PC-3 (cell line): Measurements from ENCODE around the gene CFAP20DC. TPM values are rescaled to one million over a fixed set of nuclear protein-coding genes. Genes with fewer than 3 reads are reported as not detected.

Experiments used
- ATAC-seq: fragments of 200-7000 bp; cut with Tn5 transposase; 2 replicates; pipeline ENCODE4 v1.9.1; 2020; ENCODE audit warnings: mild to moderate bottlenecking, moderate library complexity
- BruUV-seq: library from RNA; stranded (reverse); fragments of 400-500 nt; replicated peaks from 2 replicates; lab custom pipeline; 2021; lab: Mats Ljungman, UMichigan
- CTCF ChIA-PET: fragments of 300-600 bp; sonication (Branson Sonifier 250); formaldehyde crosslinking; loops from one replicate; lab custom pipeline; 2022; ENCODE audit warnings: antibody characterized with exemption; lab: Charles Lee
- POLR2A ChIA-PET: fragments of 300-600 bp; sonication (Branson Sonifier 250); formaldehyde crosslinking; loops from one replicate; lab custom pipeline; 2022; ENCODE audit warnings: antibody characterized with exemption; ENCODE audit not compliant: unreplicated experiment; lab: Charles Lee
- DNase-seq: peaks from one replicate; pipeline ENCODE4 v3.0.0-alpha.2; 2015
- H2AFZ ChIP-seq: fragments of 300-600 bp; sonication (generic); 2 replicates; pipeline ENCODE4 v1.6.0; 2016; ENCODE audit warnings: antibody characterized with exemption, low read length
- H3F3A ChIP-seq: fragments of 300-600 bp; sonication (generic); one replicate; pipeline ENCODE4 v1.6.0; 2017; ENCODE audit warnings: antibody characterized with exemption, low read length, control low read depth, mild to moderate bottlenecking; ENCODE audit not compliant: unreplicated experiment
- H3K27ac ChIP-seq: fragments of 300-600 bp; sonication (generic); 2 replicates; pipeline ENCODE4 v1.5.1; 2016; ENCODE audit warnings: mild to moderate bottlenecking, low read length
- H3K27me3 ChIP-seq: fragments of 300-600 bp; sonication (generic); 2 replicates; pipeline ENCODE4 v1.6.1; 2016; ENCODE audit warnings: low read length, mixed read lengths
- H3K36me3 ChIP-seq: fragments of 300-600 bp; sonication (generic); 2 replicates; pipeline ENCODE4 v1.6.1; 2016; ENCODE audit warnings: low read depth, mixed run types, low read length, mixed read lengths
- H3K4me1 ChIP-seq: fragments of 300-600 bp; sonication (generic); 2 replicates; pipeline ENCODE4 v1.5.1; 2016; ENCODE audit warnings: low read length; ENCODE audit not compliant: insufficient read depth
- H3K4me2 ChIP-seq: fragments of 300-600 bp; sonication (generic); 2 replicates; pipeline ENCODE4 v1.6.0; 2016; ENCODE audit warnings: low read length
- H3K4me3 ChIP-seq: fragments of 300-600 bp; sonication (generic); 2 replicates; pipeline ENCODE4 v1.5.1; 2016; ENCODE audit warnings: mild to moderate bottlenecking, low read length, mixed read lengths
- H3K79me2 ChIP-seq: fragments of 300-600 bp; sonication (generic); 2 replicates; pipeline ENCODE4 v1.6.1; 2017; ENCODE audit warnings: low read length, mixed read lengths
- H3K9ac ChIP-seq: fragments of 300-600 bp; sonication (generic); 2 replicates; pipeline ENCODE4 v1.6.0; 2016; ENCODE audit warnings: mild to moderate bottlenecking, low read length
- H3K9me2 ChIP-seq: fragments of 300-600 bp; sonication (generic); replicated peaks from 2 replicates; pipeline ENCODE4 v1.6.1; 2016; ENCODE audit warnings: mixed run types, low read length, mixed read lengths
- H3K9me3 ChIP-seq: fragments of 300-600 bp; sonication (generic); 2 replicates; pipeline ENCODE4 v1.6.1; 2016; ENCODE audit warnings: low read length, mixed read lengths
- H4K20me1 ChIP-seq: fragments of 300-600 bp; sonication (generic); 2 replicates; pipeline ENCODE4 v1.6.1; 2016; ENCODE audit warnings: low read length, mixed read lengths
- CTCF ChIP-seq: fragments of 300-600 bp; sonication (generic); conservative IDR thresholded peaks from 2 replicates; pipeline ENCODE4 v1.5.1; 2017; ENCODE audit warnings: antibody characterized with exemption, low read depth, mild to moderate bottlenecking, low read length
- EZH2 ChIP-seq: fragments of 300-600 bp; sonication (generic); IDR thresholded peaks from one replicate; pipeline ENCODE4 v1.6.1; 2017; ENCODE audit warnings: antibody characterized with exemption, mild to moderate bottlenecking, low read length; ENCODE audit not compliant: unreplicated experiment
- EZH2phosphoT487 ChIP-seq: fragments of 300-600 bp; sonication (generic); IDR thresholded peaks from 2 replicates; pipeline ENCODE4 v1.6.1; 2018; ENCODE audit warnings: mild to moderate bottlenecking, antibody characterized with exemption, low read length, borderline replicate concordance
- intact Hi-C: fragments of 100-400 bp; cut with micrococcal nuclease; formaldehyde crosslinking; loops from 2 replicates; pipeline ENCODE4 v1.9.0; 2023
- total RNA-seq: library from RNA; depleted of rRNA; stranded (reverse); fragments of >200 nt; gene quantifications from 2 replicates; pipeline ENCODE4 v1.2.3, GENCODE V29; 2014

The CFAP20DC gene
- total RNA-seq, 1 experiment from 2014 or later, result 15.4 TPM

GRCh38 chr3:58989163-58989562 lies 60.7 kb downstream of the CFAP20DC start:
- CTCF ChIA-PET, result no interaction called here
- intact Hi-C loops, result loop anchor here (2.0 kb wide), 1 partner anchor 348 kb away; no protein-coding TSS in a partner anchor
- Histone ChIP-seq H3F3A (no peaks in the 10 kb centered on the region), H3K79me2 (no peaks in the 10 kb centered on the region), H3K4me2 (peak overlapping the region; percentile 17), H3K4me1 (peaks cover 19% of the 10 kb centered on the region), H4K20me1 (no peaks in the 10 kb centered on the region), H2AFZ (no peak overlapping the region), H3K9me3 (peaks cover 5% of the 10 kb centered on the region; the same call in 1 of the 2 replicates), H3K9ac (no peak overlapping the region), H3K27ac (no peak overlapping the region), H3K36me3 (0 out of 2 replicates have a peak, but pooled peaks cover 4% of the 10 kb centered on the region), H3K9me2 (no peaks in the 10 kb centered on the region), H3K4me3 (no peak overlapping the region), H3K27me3 (no peaks in the 10 kb centered on the region)
- BruUV-seq, result no TSS peak
- no peak for TF ChIP-seq EZH2phosphoT487
- TF ChIP-seq EZH2, result no peak
- no peak for TF ChIP-seq CTCF
- DNase-seq, result peak; percentile 53
- POLR2A ChIA-PET, result no interaction called here
- ATAC-seq, result peak; percentile 69

DNA sequence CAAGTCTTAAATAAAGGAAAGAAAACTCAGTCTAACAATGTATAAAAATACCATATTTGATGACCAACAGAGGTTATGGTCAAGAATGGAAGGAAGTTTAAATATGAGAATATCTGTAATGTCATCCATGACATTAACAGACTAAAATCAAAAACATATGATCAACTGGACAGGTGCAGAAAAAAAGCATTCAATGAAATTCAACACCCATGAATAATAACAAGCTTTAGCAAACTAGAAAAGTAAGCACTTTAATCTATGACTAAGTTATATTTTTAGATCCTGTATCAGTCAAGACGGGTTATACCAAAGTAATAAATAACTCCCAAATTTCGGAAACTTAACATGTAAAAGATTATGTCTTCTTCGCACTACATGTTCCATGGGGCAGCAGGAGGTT lies 61.8 kb downstream of the CFAP20DC start:
- peaks cover 5% of the 10 kb centered on the region; the same call in 1 of the 2 replicates for H3K9me3 ChIP-seq
- no peak for ATAC-seq
- 0 out of 2 replicates have a peak, but pooled peaks cover 4% of the 10 kb centered on the region for H3K36me3 ChIP-seq
- no peak overlapping the region for H3K4me3 ChIP-seq
- TF ChIP-seq EZH2, result no peak
- no peak for TF ChIP-seq CTCF
- TF ChIP-seq EZH2phosphoT487, result no peak
- H2AFZ ChIP-seq, result no peak overlapping the region
- H4K20me1 ChIP-seq, result no peaks in the 10 kb centered on the region
- intact Hi-C loops, result loop anchor here (2.0 kb wide), 1 partner anchor 347 kb away; no protein-coding TSS in a partner anchor
- H3K9ac ChIP-seq, result no peak overlapping the region
- DNase-seq, result no peak
- ChIA-PET CTCF (no interaction called here), POLR2A (no interaction called here)
- H3F3A ChIP-seq, result no peaks in the 10 kb centered on the region
- H3K27ac ChIP-seq, result no peak overlapping the region
- H3K4me1 ChIP-seq, result peaks cover 19% of the 10 kb centered on the region
- BruUV-seq, result no TSS peak
- H3K27me3 ChIP-seq, result no peaks in the 10 kb centered on the region
- no peak overlapping the region for H3K4me2 ChIP-seq
- H3K9me2 ChIP-seq, result no peaks in the 10 kb centered on the region
- no peaks in the 10 kb centered on the region for H3K79me2 ChIP-seq

DNA sequence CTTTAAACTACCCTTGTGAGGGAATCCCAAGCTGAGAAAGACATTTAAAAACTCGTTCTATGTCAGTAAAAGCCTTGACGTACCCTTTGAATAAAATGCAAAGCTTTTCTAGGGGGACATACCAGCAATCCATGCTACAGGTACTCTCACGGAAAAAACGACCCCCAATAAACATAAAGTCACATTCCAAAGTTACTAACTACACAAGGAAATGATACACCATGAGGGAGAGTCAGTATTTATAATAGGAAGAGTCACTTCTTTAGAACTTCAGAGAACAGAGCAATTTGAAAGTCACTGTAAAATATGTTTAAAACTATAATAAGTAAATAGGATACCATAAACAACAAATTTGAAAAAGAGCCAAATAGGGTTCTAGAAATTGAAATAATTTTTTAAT lies 63.2 kb downstream of the CFAP20DC start:
- Histone ChIP-seq H3F3A (no peaks in the 10 kb centered on the region), H2AFZ (no peak overlapping the region), H3K9me2 (no peaks in the 10 kb centered on the region), H3K9me3 (peaks cover 5% of the 10 kb centered on the region; the same call in 1 of the 2 replicates), H3K4me1 (peaks cover 19% of the 10 kb centered on the region), H3K36me3 (0 out of 2 replicates have a peak, but pooled peaks cover 4% of the 10 kb centered on the region), H3K9ac (no peak overlapping the region), H3K79me2 (no peaks in the 10 kb centered on the region), H4K20me1 (no peaks in the 10 kb centered on the region), H3K27me3 (no peaks in the 10 kb centered on the region), H3K4me2 (no peak overlapping the region), H3K4me3 (no peak overlapping the region), H3K27ac (no peak overlapping the region)
- ChIA-PET CTCF (no interaction called here), POLR2A (interaction anchor here (0.6 kb wide), 1 partner anchor 100 kb away, joined by 5 read pairs; no protein-coding TSS in a partner anchor)
- BruUV-seq, result no TSS peak
- TF ChIP-seq EZH2 (no peak), CTCF (no peak), EZH2phosphoT487 (no peak)
- DNase-seq (no peak), ATAC-seq (no peak)
- intact Hi-C loops, result no loop called here
